Lower lobe of right lung (tissue), 2 donors: ENCODE data around the gene LDLR. TPM values are rescaled to one million over a fixed set of nuclear protein-coding genes. Genes with fewer than 3 reads are reported as not detected.

Experiments
- ATAC-seq, 2 donors: fragments of 200-7000 bp; cut with Tn5 transposase; one replicate each; pipeline ENCODE4 v1.9.1; 2020 to 2022; ENCODE audit warnings: mild to moderate bottlenecking in 2 of 2, moderate library complexity in 2 of 2
- DNase-seq: peaks from one replicate; pipeline ENCODE4 v3.0.0-alpha.2; 2020
- H3K27ac ChIP-seq: fragments of 200-600 bp; one replicate; pipeline ENCODE4 v1.8.0; 2022
- H3K27me3 ChIP-seq: fragments of 200-600 bp; one replicate; pipeline ENCODE4 v1.8.0; 2022; ENCODE audit warnings: low read depth
- H3K36me3 ChIP-seq: fragments of 200-600 bp; one replicate; pipeline ENCODE4 v1.8.0; 2022; ENCODE audit warnings: mild to moderate bottlenecking
- H3K4me1 ChIP-seq: fragments of 200-600 bp; one replicate; pipeline ENCODE4 v1.8.0; 2022
- H3K4me3 ChIP-seq: fragments of 200-600 bp; one replicate; pipeline ENCODE4 v1.8.0; 2022; ENCODE audit warnings: mild to moderate bottlenecking
- H3K9me3 ChIP-seq: fragments of 200-600 bp; one replicate; pipeline ENCODE4 v1.8.0; 2022
- intact Hi-C: fragments of 100-400 bp; cut with DNase I; formaldehyde crosslinking; loops from one replicate; pipeline ENCODE4 v1.11.0; 2022
- total RNA-seq: library from RNA; stranded (reverse); fragmentation: NEBNext Ultra II Directional; extraction: Animal tissue kit (Norgen Biotek cat#: 25700); gene quantifications from one replicate; pipeline ENCODE4 v1.2.1, GENCODE V29; 2021
- TF ChIP-seq, protein P1 (sequence below): fragments of 200-600 bp; IDR thresholded peaks from one replicate; pipeline ENCODE4 v1.8.0; 2022; ENCODE audit warnings: antibody characterized with exemption, mild to moderate bottlenecking
- donor health status: DM: no; HTN: yes; CAD: no; lungs with severe emphysema.

LDLR gene
- total RNA-seq, 1 donor from 2014 or later = 147 TPM

DNA sequence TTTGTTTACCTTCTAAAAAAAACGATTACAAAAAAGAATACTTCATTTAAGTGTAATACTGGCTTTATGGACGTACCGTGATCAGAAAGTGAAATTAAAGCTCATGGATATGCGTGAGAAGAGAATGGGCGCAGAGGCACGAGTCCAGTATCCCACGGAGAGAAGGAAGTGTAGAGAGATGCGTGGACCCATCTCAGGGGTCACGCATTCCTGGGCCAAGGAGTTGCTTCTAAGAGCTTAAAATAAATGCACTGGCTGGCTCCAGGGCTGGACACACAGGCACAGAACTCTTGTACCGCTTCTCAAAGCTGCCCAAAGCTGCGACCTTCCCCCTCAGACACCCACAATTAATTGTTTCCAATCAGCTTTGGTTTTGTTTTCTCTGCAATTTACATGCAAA lies 75.0 kb downstream of the LDLR start:
- H3K9me3 ChIP-seq = peaks cover 4% of the 10 kb centered on the region
- TF ChIP-seq, protein P1, sequence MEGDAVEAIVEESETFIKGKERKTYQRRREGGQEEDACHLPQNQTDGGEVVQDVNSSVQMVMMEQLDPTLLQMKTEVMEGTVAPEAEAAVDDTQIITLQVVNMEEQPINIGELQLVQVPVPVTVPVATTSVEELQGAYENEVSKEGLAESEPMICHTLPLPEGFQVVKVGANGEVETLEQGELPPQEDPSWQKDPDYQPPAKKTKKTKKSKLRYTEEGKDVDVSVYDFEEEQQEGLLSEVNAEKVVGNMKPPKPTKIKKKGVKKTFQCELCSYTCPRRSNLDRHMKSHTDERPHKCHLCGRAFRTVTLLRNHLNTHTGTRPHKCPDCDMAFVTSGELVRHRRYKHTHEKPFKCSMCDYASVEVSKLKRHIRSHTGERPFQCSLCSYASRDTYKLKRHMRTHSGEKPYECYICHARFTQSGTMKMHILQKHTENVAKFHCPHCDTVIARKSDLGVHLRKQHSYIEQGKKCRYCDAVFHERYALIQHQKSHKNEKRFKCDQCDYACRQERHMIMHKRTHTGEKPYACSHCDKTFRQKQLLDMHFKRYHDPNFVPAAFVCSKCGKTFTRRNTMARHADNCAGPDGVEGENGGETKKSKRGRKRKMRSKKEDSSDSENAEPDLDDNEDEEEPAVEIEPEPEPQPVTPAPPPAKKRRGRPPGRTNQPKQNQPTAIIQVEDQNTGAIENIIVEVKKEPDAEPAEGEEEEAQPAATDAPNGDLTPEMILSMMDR = no peak
- intact Hi-C loops = no loop called here
- peak overlapping the region; percentile 44 for H3K27ac ChIP-seq
- DNase-seq = no peak
- no peak overlapping the region for H3K4me3 ChIP-seq
- ATAC-seq = no peak
- peaks cover 41% of the 10 kb centered on the region for H3K36me3 ChIP-seq
- H3K4me1 ChIP-seq = peaks cover 42% of the 10 kb centered on the region
- no peaks in the 10 kb centered on the region for H3K27me3 ChIP-seq

DNA sequence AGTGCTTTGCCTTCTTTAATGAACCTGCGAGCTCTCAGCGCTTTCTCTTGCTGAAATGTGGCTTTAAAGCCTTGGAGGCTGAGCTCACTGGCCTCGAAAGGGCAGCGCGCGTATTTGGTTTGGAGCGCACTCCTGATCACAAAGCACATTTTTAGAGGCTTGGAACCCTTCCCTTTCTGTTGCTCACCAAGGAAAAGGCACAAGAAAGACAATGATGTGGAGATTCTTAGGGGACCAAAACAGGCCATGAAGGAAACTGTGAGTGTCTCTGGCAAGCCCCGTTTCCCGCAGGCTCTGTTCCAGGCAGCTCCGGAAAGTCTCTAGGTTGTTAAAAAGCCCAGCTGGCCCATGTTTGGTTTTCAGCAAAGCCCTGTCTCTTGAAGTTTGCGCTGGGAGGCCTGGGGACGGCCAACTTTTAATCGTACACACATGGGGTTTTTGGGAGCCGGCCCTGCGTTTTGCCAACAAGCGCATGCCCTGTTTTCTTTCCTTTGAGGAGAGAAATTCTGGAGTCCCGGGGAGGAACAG lies 75.7 kb downstream of the LDLR start:
- H3K27ac ChIP-seq = peak overlapping the region; percentile 44

DNA sequence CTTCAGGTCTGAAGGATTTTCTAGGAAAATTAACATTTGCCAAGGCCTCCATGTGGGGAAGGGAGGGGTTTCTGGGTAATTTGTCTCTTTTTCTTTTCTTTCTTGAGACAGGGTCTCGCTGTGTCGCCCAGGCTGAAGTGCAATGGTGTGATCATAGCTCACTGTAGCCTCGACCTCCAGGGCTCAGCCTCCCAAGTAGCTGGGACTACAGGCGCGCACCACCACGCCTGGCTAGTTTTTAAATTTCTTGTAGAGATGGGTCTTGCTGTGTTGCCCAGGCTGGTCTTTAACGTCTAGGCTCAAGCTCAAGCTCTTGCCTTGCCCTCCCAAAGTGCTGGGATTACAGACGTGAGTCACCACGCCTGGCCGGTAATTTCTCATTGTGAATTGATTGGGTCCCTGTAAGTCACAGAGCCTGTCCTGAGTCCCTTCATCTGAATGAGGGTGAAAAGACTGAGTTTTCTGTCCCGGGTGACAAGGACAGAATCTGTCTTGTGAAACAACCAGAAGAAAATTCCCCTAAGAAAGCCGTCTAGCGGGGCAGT lies 76.3 kb downstream of the LDLR start:
- Histone ChIP-seq H3K4me1 (peaks cover 34% of the 10 kb centered on the region), H3K36me3 (peaks cover 54% of the 10 kb centered on the region)
- intact Hi-C loops = no loop called here

More for the DNA sequence above, 75.7 kb downstream of the LDLR start:
- peak; percentile 56 for DNase-seq
- Histone ChIP-seq H3K4me1 (peaks cover 35% of the 10 kb centered on the region), H3K27me3 (no peaks in the 10 kb centered on the region), H3K4me3 (no peak overlapping the region), H3K36me3 (peaks cover 48% of the 10 kb centered on the region), H3K9me3 (peaks cover 4% of the 10 kb centered on the region)
- intact Hi-C loops = no loop called here
- TF ChIP-seq, protein P1 = no peak
- peak; percentile 45 to 64 for ATAC-seq

DNA sequence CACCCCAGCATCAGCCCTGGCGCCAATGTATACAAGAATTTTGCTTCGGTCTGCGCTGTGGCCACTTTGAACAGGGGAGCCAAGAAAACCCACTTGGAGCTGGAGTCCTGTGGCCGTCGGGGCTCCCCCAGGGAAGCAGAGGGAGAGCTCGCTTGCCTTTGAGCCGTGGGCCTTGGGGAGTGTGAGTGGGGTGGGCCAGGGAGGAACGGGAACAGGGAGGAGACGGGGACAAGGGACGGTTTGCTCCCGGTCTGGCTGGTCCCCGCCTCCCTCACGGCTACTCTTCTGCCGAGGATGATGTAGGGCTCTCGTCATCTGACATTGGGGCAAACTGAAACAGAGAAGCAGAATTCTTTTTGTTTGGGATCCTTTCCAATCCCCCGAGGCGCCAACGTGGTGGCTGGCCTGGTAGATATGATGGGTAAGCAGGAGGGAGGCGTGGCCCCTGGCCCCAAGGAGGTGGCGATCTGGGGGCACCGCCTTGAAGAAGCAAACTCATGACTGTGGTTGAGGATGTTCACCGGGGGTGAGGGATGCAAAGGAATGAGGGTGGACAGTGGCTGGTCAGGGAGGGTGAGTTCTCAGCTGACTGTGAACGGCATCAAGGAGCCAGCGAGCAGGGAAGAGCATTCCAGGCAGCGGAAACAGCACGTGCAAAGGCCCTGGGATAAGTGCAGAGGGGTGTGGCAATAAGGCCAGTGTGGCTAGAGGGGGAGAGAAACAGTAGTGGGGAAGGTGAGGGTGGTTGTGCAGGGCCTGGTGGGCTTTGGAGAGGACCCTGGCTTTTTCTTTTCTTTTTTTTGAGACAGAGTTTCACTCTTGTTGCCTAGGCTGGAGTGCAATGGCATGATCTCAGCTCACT lies 77.2 kb downstream of the LDLR start:
- ATAC-seq = peak in 1 of 2 donors; percentile 44
- H3K36me3 ChIP-seq = peaks cover 63% of the 10 kb centered on the region
- DNase-seq = no peak

More for the DNA sequence above, 76.3 kb downstream of the LDLR start:
- Histone ChIP-seq H3K27me3 (no peaks in the 10 kb centered on the region), H3K4me3 (no peak overlapping the region), H3K27ac (peak overlapping the region; percentile 44), H3K9me3 (peaks cover 3% of the 10 kb centered on the region)
- no peak for ATAC-seq
- TF ChIP-seq, protein P1 = no peak
- DNase-seq = no peak

DNA sequence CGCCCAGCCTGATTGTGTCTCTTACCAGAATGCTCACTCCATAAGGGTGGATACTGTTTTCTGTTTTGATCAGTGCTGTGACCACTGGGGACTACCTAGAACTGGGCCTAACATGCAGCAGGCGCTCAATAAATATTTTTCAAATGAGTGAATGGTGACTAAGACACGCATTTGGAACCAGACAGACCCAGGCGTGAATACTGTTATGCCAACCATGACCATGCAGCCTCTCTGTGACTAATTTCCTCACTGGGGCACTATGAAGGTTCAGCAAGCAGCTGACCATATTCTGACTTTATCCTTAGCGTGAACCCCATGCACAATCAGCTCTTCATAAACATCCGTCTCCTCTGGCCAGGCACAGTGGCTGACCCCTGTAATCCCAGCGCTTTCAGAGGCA lies 79.3 kb downstream of the LDLR start:
- ATAC-seq = no peak
- no peak overlapping the region for H3K27ac ChIP-seq

More for the DNA sequence above, 77.2 kb downstream of the LDLR start:
- Histone ChIP-seq H3K4me3 (no peak overlapping the region), H3K27ac (peak overlapping the region; percentile 58), H3K4me1 (peaks cover 35% of the 10 kb centered on the region), H3K9me3 (no peaks in the 10 kb centered on the region), H3K27me3 (no peaks in the 10 kb centered on the region)
- TF ChIP-seq, protein P1 = no peak
- intact Hi-C loops = no loop called here

More for the DNA sequence above, 79.3 kb downstream of the LDLR start:
- no peaks in the 10 kb centered on the region for H3K9me3 ChIP-seq
- H3K36me3 ChIP-seq = peaks cover 84% of the 10 kb centered on the region
- no peaks in the 10 kb centered on the region for H3K27me3 ChIP-seq
- intact Hi-C loops = no loop called here
- DNase-seq = no peak
- H3K4me1 ChIP-seq = peaks cover 31% of the 10 kb centered on the region
- no peak overlapping the region for H3K4me3 ChIP-seq
- TF ChIP-seq, protein P1 = no peak
